Measurements from ENCODE around the gene MCTP2. TPM values are rescaled to one million over a fixed set of nuclear protein-coding genes. Genes with fewer than 3 reads are reported as not detected.

The MCTP2 gene
- total and polyA plus RNA-seq, 9 of the 15 experiments (the other 6 are each of a cell fraction or from before 2014, with no cell fraction given), result 0.07 TPM; not detected in 8

DNA sequence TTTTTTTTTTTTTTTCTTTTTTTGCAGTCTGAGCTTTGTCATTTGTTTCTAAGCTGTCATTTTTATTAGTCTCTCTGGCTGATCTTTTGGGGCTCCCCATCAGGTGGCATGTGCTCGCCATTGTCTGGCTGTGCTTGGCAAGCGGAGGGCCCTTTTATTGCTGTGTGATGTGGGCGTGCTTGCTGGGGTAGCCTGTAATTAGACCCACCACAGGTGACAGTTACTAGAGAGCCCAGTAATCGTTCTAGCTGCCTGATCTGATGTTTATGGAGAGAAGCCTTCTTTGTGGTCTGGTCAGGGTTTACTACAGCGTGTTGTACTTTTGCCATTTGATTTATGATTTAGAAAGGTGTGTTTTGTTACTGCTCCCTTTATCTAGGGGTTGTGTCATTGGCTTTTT is 179.9 kb downstream of the MCTP2 start:
- Histone ChIP-seq H3K27me3 (ENCODE audit: control insufficient read depth in 2 of 2, insufficient read depth in 2 of 2, low read length in 2 of 2) (no peaks in the 10 kb centered on the region), H3K4me2 (ENCODE audit: insufficient read depth, low read length) (no peak overlapping the region), H2AFZ (ENCODE audit: low read depth, low read length) (no peak overlapping the region), H3K36me3 (ENCODE audit: control insufficient read depth, insufficient read depth, low read length) (no peaks in the 10 kb centered on the region), H3K27ac (ENCODE audit: extremely low read depth, low read depth, low read length) (no peak overlapping the region), H3K4me1 (replicated peaks in 1 of 2; ENCODE audit: control insufficient read depth in 2 of 2, insufficient read depth in 2 of 2, low read length in 2 of 2) (no peaks in the 10 kb centered on the region), H3K4me3 (no peak overlapping the region), H3K9me3 (replicated peaks; ENCODE audit: control insufficient read depth, insufficient read depth, low read depth, low read length) (0 out of 2 replicates have a peak, but pooled peaks cover 2% of the 10 kb centered on the region), H3K9me1 (ENCODE audit: control insufficient read depth, insufficient read depth, low read length) (no peaks in the 10 kb centered on the region), H3K79me2 (ENCODE audit: control insufficient read depth, insufficient read depth, low read length) (no peaks in the 10 kb centered on the region), H3K9ac (ENCODE audit: insufficient read depth in 1 of 2, low read depth in 2 of 2, low read length in 2 of 2) (no peak overlapping the region), H4K20me1 (replicated peaks; ENCODE audit: control insufficient read depth, insufficient read depth, low read length) (no peaks in the 10 kb centered on the region)
- no TSS peak for BruUV-seq (replicated peaks)
- TF ChIP-seq PRMT5 (CRISPR knock-in tag; IDR thresholded peaks at IDR 0.05), result no peak
- no peak for TF ChIP-seq ATF1 (CRISPR knock-in tag; IDR thresholded peaks at IDR 0.05)
- TF ChIP-seq ATF1 (tag; IDR thresholded peaks at IDR 0.05), result no peak
- no peak for TF ChIP-seq ZC3H8 (IDR thresholded peaks at IDR 0.05)
- TF ChIP-seq ZBTB2 (IDR thresholded peaks at IDR 0.05), result no peak
- WGBS (ENCODE audit: insufficient coverage, low coverage, missing lambda C conversion rate), result 2% methylated on average over 5 of the region's 5 CpGs
- in situ Hi-C loops (cut with MboI), result no loop called here
- no peak for DNase-seq (ENCODE audit: extremely low read depth in 1 of 4, low spot score in 3 of 4)
- no peak for FAIRE-seq
- ChIA-PET POLR2A (no interaction called here), CTCF (ENCODE audit: low intra/inter-chr PET ratio) (no interaction called here)
- intact Hi-C loops (cut with micrococcal nuclease), result no loop called here
- no peak for ATAC-seq

GRCh38 chr15:94411846-94412245 is 180.5 kb downstream of the MCTP2 start:
- DNase-seq (ENCODE audit: extremely low read depth in 1 of 4, low spot score in 3 of 4) (no peak), ATAC-seq (no peak), FAIRE-seq (no peak)
- H3K27ac ChIP-seq (ENCODE audit: extremely low read depth, low read depth, low read length), result no peak overlapping the region
- TF ChIP-seq PPARD (CRISPR knock-in tag; IDR thresholded peaks at IDR 0.05), result no peak
- no peak for TF ChIP-seq ZNF655 (CRISPR knock-in tag; IDR thresholded peaks at IDR 0.05)
- TF ChIP-seq ZNF57 (CRISPR knock-in tag; IDR thresholded peaks at IDR 0.05), result no peak
- no peak for TF ChIP-seq EP400 (IDR thresholded peaks at IDR 0.05)
- TF ChIP-seq ZKSCAN3 (CRISPR knock-in tag; IDR thresholded peaks at IDR 0.05), result no peak
- no peak for TF ChIP-seq ZNF75A (CRISPR knock-in tag; IDR thresholded peaks at IDR 0.05)
- TF ChIP-seq HDGF (IDR thresholded peaks at IDR 0.05), result no peak
- no peak for TF ChIP-seq ZSCAN32 (CRISPR knock-in tag; IDR thresholded peaks at IDR 0.05)
- TF ChIP-seq COPS2 (conservative IDR thresholded peaks at IDR 0.05), result no peak
- no peak for TF ChIP-seq CC2D1A (IDR thresholded peaks at IDR 0.05)
- TF ChIP-seq ARID1B (IDR thresholded peaks at IDR 0.05), result no peak
- ChIA-PET CTCF (ENCODE audit: low intra/inter-chr PET ratio) (no interaction called here), POLR2A (no interaction called here)
- H3K79me2 ChIP-seq (ENCODE audit: control insufficient read depth, insufficient read depth, low read length), result no peaks in the 10 kb centered on the region
- 0% methylated on average over 2 of the region's 2 CpGs for WGBS (ENCODE audit: insufficient coverage, low coverage, missing lambda C conversion rate)
- no peak overlapping the region for H2AFZ ChIP-seq (ENCODE audit: low read depth, low read length)
- no peak overlapping the region for H3K4me2 ChIP-seq (ENCODE audit: insufficient read depth, low read length)
- intact Hi-C loops (cut with micrococcal nuclease), result no loop called here
- no peaks in the 10 kb centered on the region for H4K20me1 ChIP-seq (replicated peaks; ENCODE audit: control insufficient read depth, insufficient read depth, low read length)
- no peaks in the 10 kb centered on the region for H3K4me1 ChIP-seq (replicated peaks in 1 of 2; ENCODE audit: control insufficient read depth in 2 of 2, insufficient read depth in 2 of 2, low read length in 2 of 2)
- in situ Hi-C loops (cut with MboI), result no loop called here
- H3K9me3 ChIP-seq (replicated peaks; ENCODE audit: control insufficient read depth, insufficient read depth, low read depth, low read length), result 0 out of 2 replicates have a peak, but pooled peaks cover 2% of the 10 kb centered on the region
- H3K9ac ChIP-seq (ENCODE audit: insufficient read depth in 1 of 2, low read depth in 2 of 2, low read length in 2 of 2), result no peak overlapping the region
- no peaks in the 10 kb centered on the region for H3K9me1 ChIP-seq (ENCODE audit: control insufficient read depth, insufficient read depth, low read length)
- H3K36me3 ChIP-seq (ENCODE audit: control insufficient read depth, insufficient read depth, low read length), result no peaks in the 10 kb centered on the region
- no peak overlapping the region for H3K4me3 ChIP-seq
- BruUV-seq (replicated peaks), result no TSS peak
- no peaks in the 10 kb centered on the region for H3K27me3 ChIP-seq (ENCODE audit: control insufficient read depth in 2 of 2, insufficient read depth in 2 of 2, low read length in 2 of 2)

Data from K562 (cell line).